Endothelial cell of hepatic sinusoid (primary cell): ENCODE measurements around the gene FBXL20.
"Not testable (repeated sequence)": the region's sequence is repeated elsewhere in the genome, so short reads cannot be mapped to it uniquely, and the experiment has no call there.

Experiments used
- in situ Hi-C: cut with HindIII; loops from 2 replicates; pipeline ENCODE4 v1.10.0; 2017; ENCODE audit warnings: low sequenced_read_pairs

FBXL20 gene

GRCh38 chr17:39334008-39334744 lies 67.2 kb downstream of the FBXL20 start:
- in situ Hi-C loops, result not testable (repeated sequence)

GRCh38 chr17:39332092-39332491 lies 69.3 kb downstream of the FBXL20 start:
- in situ Hi-C loops, result no loop called here

GRCh38 chr17:39328815-39329214 lies 72.6 kb downstream of the FBXL20 start:
- in situ Hi-C loops, result no loop called here

- in situ Hi-C loops, result no loop called here
Observed at GRCh38 chr17:39327109-39327508, 74.3 kb downstream of the FBXL20 start.

- in situ Hi-C loops, result no loop called here
Observed at GRCh38 chr17:39325528-39326240, 75.7 kb downstream of the FBXL20 start.

GRCh38 chr17:39318636-39319035 lies 82.8 kb downstream of the FBXL20 start:
- in situ Hi-C loops, result no loop called here

GRCh38 chr17:39306509-39307212 lies 94.8 kb downstream of the FBXL20 start:
- in situ Hi-C loops, result no loop called here

- in situ Hi-C loops, result no loop called here
Observed at GRCh38 chr17:39305978-39306377, 95.4 kb downstream of the FBXL20 start.

GRCh38 chr17:39304188-39304587 lies 97.2 kb downstream of the FBXL20 start:
- in situ Hi-C loops, result no loop called here

GRCh38 chr17:39294060-39294459 lies 107.4 kb downstream of the FBXL20 start:
- in situ Hi-C loops, result no loop called here

GRCh38 chr17:39292546-39292945 lies 108.9 kb downstream of the FBXL20 start:
- in situ Hi-C loops, result not testable (repeated sequence)

- in situ Hi-C loops, result not testable (repeated sequence)
Observed at GRCh38 chr17:39286513-39286912, 114.9 kb downstream of the FBXL20 start.

- in situ Hi-C loops, result no loop called here
Observed at GRCh38 chr17:39284685-39285084, 116.7 kb downstream of the FBXL20 start.

GRCh38 chr17:39283896-39284295 lies 117.5 kb downstream of the FBXL20 start:
- in situ Hi-C loops, result no loop called here

- in situ Hi-C loops, result no loop called here
Observed at GRCh38 chr17:39283098-39283497, 118.3 kb downstream of the FBXL20 start.

GRCh38 chr17:39281806-39282205 lies 119.6 kb downstream of the FBXL20 start:
- in situ Hi-C loops, result no loop called here

GRCh38 chr17:39278246-39278645 lies 123.2 kb downstream of the FBXL20 start:
- in situ Hi-C loops, result not testable (repeated sequence)

GRCh38 chr17:39277110-39277509 lies 124.3 kb downstream of the FBXL20 start:
- in situ Hi-C loops, result no loop called here

- in situ Hi-C loops, result no loop called here
Observed at GRCh38 chr17:39276113-39276512, 125.3 kb downstream of the FBXL20 start.

GRCh38 chr17:39271546-39271945 lies 129.9 kb downstream of the FBXL20 start:
- in situ Hi-C loops, result no loop called here

- in situ Hi-C loops, result no loop called here
Observed at GRCh38 chr17:39270923-39271322, 130.5 kb downstream of the FBXL20 start.

- in situ Hi-C loops, result no loop called here
Observed at GRCh38 chr17:39264119-39264518, 137.3 kb downstream of the FBXL20 start.
